OCI-LY3 (cell line): Measurements from ENCODE around the gene WWTR1.

ENCODE experiments used
- H2AFZ ChIP-seq: fragments of 200-600, 300-600 bp; shearing (Covaris generic); 2 replicates; pipeline ENCODE4 v1.6.0; 2014; ENCODE audit warnings: antibody characterized with exemption, low read depth, low read length
- H3K27ac ChIP-seq: fragments of 200-600, 300-600 bp; sonication (generic); 2 replicates; pipeline ENCODE4 v1.5.1; 2014; ENCODE audit warnings: mild to moderate bottlenecking, low read length, moderate library complexity, mixed read lengths
- H3K27me3 ChIP-seq: fragments of 200-600, 300-600 bp; sonication (generic); 2 replicates; pipeline ENCODE4 v1.6.1; 2014; ENCODE audit warnings: low read depth, low read length, mixed read lengths
- H3K36me3 ChIP-seq: fragments of 200-600, 300-600 bp; sonication (generic); replicated peaks from 2 replicates; pipeline ENCODE3; 2014; ENCODE audit warnings: low read depth, low read length, mixed read lengths
- H3K4me1 ChIP-seq: fragments of 300-600, 200-600 bp; sonication (generic); 2 replicates; pipeline ENCODE4 v1.6.1; 2014; ENCODE audit warnings: low read length, mixed read lengths
- H3K4me2 ChIP-seq: fragments of 200-600, 300-600 bp; sonication (generic); 2 replicates; pipeline ENCODE4 v1.6.1; 2014; ENCODE audit warnings: low read length, mixed read lengths
- H3K4me3 ChIP-seq: fragments of 300-600, 200-600 bp; sonication (generic); 2 replicates; pipeline ENCODE4 v1.5.1; 2014; ENCODE audit warnings: antibody characterized with exemption, mild to moderate bottlenecking, low read length, moderate library complexity
- H3K79me2 ChIP-seq: fragments of 300-600, 200-600 bp; shearing (Covaris generic); 2 replicates; pipeline ENCODE4 v1.6.1; 2014; ENCODE audit warnings: mild to moderate bottlenecking, low read length, mixed read lengths
- H3K9ac ChIP-seq: fragments of 300-600, 200-600 bp; shearing (Covaris generic); 2 replicates; pipeline ENCODE4 v1.6.0; 2014; ENCODE audit warnings: mild to moderate bottlenecking, low read length, moderate library complexity
- H3K9me3 ChIP-seq: fragments of 200-600, 300-600 bp; shearing (Covaris generic); 2 replicates; pipeline ENCODE4 v1.6.1; 2014; ENCODE audit warnings: low read length, mixed read lengths; ENCODE audit not compliant: insufficient read depth
- H4K20me1 ChIP-seq: fragments of 200-600, 300-600 bp; sonication (generic); 2 replicates; pipeline ENCODE4 v1.6.1; 2016; ENCODE audit warnings: low read length, mixed read lengths; ENCODE audit not compliant: insufficient read depth
- CTCF ChIP-seq: fragments of 200-600, 300-600 bp; sonication (generic); IDR thresholded peaks from 2 replicates; pipeline ENCODE4 v1.5.1; 2014; ENCODE audit warnings: antibody characterized with exemption, low read length, low read depth
- EZH2phosphoT487 ChIP-seq: fragments of 200-600 bp; shearing (Covaris generic); IDR thresholded peaks from 2 replicates; pipeline ENCODE4 v1.6.1; 2018; ENCODE audit warnings: antibody characterized with exemption, mixed run types, low read depth

WWTR1 gene

DNA sequence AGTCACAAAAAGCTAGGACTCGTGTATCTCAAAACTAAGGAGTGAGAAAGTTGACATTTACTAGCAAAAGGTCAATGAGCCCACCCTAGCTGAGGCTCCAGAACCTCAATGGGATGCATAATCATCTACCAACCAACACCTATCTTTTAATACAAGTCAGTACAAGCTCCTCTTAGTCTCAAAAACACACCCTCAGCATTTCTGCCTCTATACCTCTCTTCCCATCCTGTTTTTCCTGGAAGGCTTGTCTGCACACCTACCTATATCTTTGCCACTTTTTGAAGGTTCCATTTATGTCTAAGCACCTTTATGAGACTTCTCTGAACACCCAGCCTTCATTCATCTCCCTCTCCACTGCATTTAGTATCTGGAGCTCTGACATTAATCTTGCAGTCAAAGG is 10.0 kb downstream of the WWTR1 start:
- Histone ChIP-seq H3K27ac (no peak overlapping the region), H3K4me2 (peak overlapping the region; percentile 43), H4K20me1 (no peaks in the 10 kb centered on the region), H3K4me3 (no peak overlapping the region), H3K4me1 (peaks cover 15% of the 10 kb centered on the region), H3K9ac (no peak overlapping the region), H3K36me3 (no peaks in the 10 kb centered on the region), H2AFZ (no peak overlapping the region), H3K27me3 (peaks cover 16% of the 10 kb centered on the region), H3K79me2 (no peaks in the 10 kb centered on the region), H3K9me3 (no peaks in the 10 kb centered on the region)
- TF ChIP-seq CTCF (no peak), EZH2phosphoT487 (no peak)

- Histone ChIP-seq H3K27me3 (peaks cover 16% of the 10 kb centered on the region), H3K4me2 (peak overlapping the region; percentile 43), H3K4me3 (no peak overlapping the region), H4K20me1 (no peaks in the 10 kb centered on the region), H3K9me3 (no peaks in the 10 kb centered on the region), H3K36me3 (no peaks in the 10 kb centered on the region), H3K9ac (no peak overlapping the region), H3K4me1 (peaks cover 15% of the 10 kb centered on the region), H3K27ac (no peak overlapping the region), H3K79me2 (no peaks in the 10 kb centered on the region), H2AFZ (no peak overlapping the region)
- TF ChIP-seq CTCF (no peak), EZH2phosphoT487 (no peak)
Measured at GRCh38 chr3:149647285-149647684, 10.5 kb downstream of the WWTR1 start.

- Histone ChIP-seq H3K27me3 (peaks cover 16% of the 10 kb centered on the region), H3K27ac (no peak overlapping the region), H3K36me3 (no peaks in the 10 kb centered on the region), H3K9ac (no peak overlapping the region), H3K79me2 (no peaks in the 10 kb centered on the region), H3K4me2 (no peak overlapping the region), H3K4me3 (no peak overlapping the region), H3K4me1 (peaks cover 15% of the 10 kb centered on the region), H3K9me3 (no peaks in the 10 kb centered on the region), H2AFZ (no peak overlapping the region), H4K20me1 (no peaks in the 10 kb centered on the region)
- TF ChIP-seq CTCF, result no peak
- no peak for TF ChIP-seq EZH2phosphoT487
Measured at GRCh38 chr3:149646181-149646766, 11.6 kb downstream of the WWTR1 start.

GRCh38 chr3:149643963-149644362 is 13.9 kb downstream of the WWTR1 start:
- Histone ChIP-seq H3K4me2 (no peak overlapping the region), H4K20me1 (no peaks in the 10 kb centered on the region), H3K79me2 (no peaks in the 10 kb centered on the region), H3K36me3 (no peaks in the 10 kb centered on the region), H3K4me1 (peaks cover 15% of the 10 kb centered on the region), H3K9ac (no peak overlapping the region), H3K27me3 (peaks cover 8% of the 10 kb centered on the region; the same call in 1 of the 2 replicates), H3K27ac (no peak overlapping the region), H3K4me3 (no peak overlapping the region), H3K9me3 (no peaks in the 10 kb centered on the region), H2AFZ (no peak overlapping the region)
- TF ChIP-seq EZH2phosphoT487 (no peak), CTCF (no peak)
